Fibroblast of peridontal ligament (primary cell): ENCODE data around the gene ZNF569.
"Not testable (repeated sequence)": the region's sequence is repeated elsewhere in the genome, so short reads cannot be mapped to it uniquely, and the experiment has no call there.

Source experiments
- DNase-seq: peaks from one replicate; pipeline ENCODE4 v3.0.0-alpha.2; 2010; ENCODE audit errors: extremely low read depth

The ZNF569 gene

GRCh38 chr19:37466798-37467607 lies at the start of gene ZNF569:
TSS of gene ZNF569 (minus strand) at chr19:37467444. CDS start at chr19:37444921, 22,523 bp downstream.
- peak; percentile 93 for DNase-seq

DNA sequence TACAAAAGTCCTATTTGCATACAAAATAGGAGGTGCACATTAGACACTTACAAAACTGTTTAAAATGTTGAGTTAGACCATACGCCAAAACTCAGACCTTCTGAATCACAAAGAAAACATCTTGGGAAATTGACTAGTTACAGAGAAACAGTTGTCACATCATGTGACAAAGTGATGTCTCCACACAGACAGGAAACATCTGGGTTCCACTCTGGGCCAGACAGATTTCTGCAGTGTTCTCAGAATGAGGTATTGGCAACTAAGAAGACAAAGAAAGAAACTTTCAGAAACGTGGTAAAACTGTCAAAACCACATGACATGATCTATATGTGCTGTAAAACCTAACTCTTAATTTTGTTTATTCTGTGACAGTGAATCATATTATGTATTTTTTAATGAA lies 46.2 kb upstream of the ZNF569 start:
- DNase-seq = no peak

GRCh38 chr19:37511821-37512220 lies 44.6 kb upstream of the ZNF569 start:
- DNase-seq = no peak

DNA sequence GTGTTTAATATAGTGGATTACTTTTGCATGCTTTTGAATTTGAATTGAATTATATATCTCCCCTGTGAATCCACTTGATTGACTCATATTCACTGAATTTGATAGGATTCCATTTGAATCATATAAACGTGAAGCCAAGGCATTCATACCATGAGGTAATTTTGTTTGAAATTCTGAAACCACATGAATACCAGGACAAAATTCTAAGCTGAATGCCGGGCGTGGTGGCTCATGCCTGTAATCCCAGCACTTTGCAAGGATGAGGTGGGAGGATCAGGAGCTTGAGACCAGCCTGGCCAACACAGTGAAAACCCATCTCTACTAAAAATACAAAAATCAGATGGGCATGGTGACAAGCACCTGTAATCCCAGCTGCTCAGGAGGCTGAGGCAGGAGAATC lies 43.9 kb upstream of the ZNF569 start:
- DNase-seq = no peak

DNA sequence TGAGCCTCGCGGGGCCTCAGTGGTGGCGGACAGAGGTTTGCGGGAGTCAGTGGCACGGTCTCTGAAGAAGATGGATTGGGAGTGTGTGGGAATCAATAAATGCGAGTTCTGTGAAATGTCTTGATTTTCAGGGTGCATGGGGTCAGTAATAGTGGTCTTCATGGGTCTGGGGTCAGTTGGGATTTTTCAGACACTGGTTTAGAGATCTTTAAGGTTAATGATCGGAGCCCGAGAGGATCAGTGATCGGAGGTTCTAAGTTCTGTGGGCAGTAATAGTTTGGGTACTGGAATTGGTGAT lies 39.9 kb upstream of the ZNF569 start:
- no peak for DNase-seq

GRCh38 chr19:37506387-37507166 lies 39.3 kb upstream of the ZNF569 start, which contains the start of gene ZNF793:
TSS of gene ZNF793 (plus strand) at chr19:37506939. CDS start at chr19:37523440, 16,501 bp downstream.
- DNase-seq = peak; percentile 60

DNA sequence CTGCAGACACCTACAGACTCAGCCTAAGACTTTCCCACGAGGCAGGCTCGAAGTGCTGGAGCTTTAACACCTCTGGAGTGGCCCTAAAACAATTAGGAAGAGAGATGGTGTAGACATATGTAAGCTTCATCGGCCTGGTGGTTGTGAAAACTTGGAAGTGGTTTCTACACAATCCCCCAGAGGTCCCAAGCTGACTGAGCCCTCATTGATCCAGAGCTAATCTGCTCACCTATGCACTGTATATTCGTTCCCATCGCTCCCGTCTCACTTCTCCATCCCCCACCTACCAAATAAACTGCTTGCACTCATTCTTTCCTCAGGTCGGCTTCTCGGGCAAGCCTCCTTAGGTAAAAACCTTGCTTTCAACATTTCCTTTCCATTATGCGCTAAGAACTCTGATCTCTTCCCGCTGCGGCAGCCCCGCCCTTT lies 38.7 kb upstream of the ZNF569 start:
- no peak for DNase-seq

DNA sequence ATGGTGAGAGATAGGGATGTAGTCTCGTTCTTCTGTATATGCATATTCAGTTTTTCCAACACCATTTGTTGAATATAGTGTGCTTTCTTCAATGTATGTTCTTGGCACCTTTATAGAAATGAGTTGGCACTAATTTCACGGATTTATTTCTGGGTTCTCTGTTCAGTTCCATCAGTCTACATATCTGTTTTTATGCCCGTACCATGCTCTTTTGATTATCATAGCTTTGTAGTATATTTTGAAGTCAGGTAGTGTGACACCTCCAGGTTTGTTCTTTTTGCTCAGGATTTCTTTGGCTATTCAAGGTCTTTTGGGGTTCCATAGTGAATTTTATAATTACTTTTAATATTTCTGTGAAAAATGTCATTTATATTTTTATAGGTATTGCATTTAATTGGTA lies 25.0 kb upstream of the ZNF569 start:
- DNase-seq = no peak

- no peak for DNase-seq
Measured at GRCh38 chr19:37484406-37485168, 17.3 kb upstream of the ZNF569 start.

DNA sequence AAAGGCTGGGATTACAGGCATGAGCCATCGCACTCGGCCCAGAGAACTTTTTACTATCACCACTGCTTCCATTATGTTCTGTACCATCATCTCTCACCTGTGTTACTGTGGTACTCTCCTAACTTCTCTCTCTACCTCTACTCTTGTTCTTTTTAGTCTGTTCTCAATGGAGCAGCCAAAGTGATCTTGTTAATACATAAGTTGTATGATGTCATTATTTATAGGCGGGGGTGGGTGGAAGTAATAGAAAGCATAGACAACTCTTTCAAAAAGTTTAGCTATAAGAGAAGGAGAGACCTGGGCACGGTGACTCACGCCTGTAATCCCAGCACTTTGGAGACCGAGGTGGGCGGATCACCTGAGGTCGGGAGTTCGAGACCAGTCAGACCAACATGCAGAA lies 4.9 kb upstream of the ZNF569 start:
- no peak for DNase-seq

- DNase-seq = no peak
Measured at GRCh38 chr19:37470216-37470615, 3.0 kb upstream of the ZNF569 start.

- DNase-seq = peak; percentile 80
Measured at GRCh38 chr19:37468961-37469777, 1.9 kb upstream of the ZNF569 start, which contains the start of gene ZNF570. TSS of gene ZNF570 (plus strand) at chr19:37469356. CDS start at chr19:37470355, 999 bp downstream.

GRCh38 chr19:37467608-37468090 lies 405 bp upstream of the ZNF569 start:
- no peak for DNase-seq

DNA sequence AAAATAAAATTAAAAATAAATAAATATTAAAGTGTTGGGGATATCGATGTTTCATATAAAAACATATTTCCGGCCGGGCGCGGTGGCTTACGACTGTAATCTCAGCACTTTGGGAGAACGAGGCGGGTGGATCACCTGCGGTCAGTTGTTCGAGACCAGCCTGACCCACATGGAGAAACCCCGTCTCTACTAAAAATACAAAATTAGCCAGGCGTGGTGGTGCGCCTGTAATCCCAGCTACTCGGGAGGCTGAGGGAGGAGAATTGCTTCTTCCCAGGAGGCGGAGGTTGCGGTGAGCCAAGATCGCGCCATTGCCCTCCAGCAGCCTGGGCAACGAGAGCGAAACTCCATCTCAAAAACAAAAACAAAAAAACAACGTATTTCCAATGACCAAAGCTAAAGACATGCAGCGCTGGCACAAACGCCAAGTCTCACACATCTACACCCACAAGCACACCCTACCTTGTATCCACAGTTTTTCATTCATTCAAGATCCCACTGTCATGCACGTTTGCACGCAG lies 907 bp downstream of the ZNF569 start:
- no peak for DNase-seq

DNA sequence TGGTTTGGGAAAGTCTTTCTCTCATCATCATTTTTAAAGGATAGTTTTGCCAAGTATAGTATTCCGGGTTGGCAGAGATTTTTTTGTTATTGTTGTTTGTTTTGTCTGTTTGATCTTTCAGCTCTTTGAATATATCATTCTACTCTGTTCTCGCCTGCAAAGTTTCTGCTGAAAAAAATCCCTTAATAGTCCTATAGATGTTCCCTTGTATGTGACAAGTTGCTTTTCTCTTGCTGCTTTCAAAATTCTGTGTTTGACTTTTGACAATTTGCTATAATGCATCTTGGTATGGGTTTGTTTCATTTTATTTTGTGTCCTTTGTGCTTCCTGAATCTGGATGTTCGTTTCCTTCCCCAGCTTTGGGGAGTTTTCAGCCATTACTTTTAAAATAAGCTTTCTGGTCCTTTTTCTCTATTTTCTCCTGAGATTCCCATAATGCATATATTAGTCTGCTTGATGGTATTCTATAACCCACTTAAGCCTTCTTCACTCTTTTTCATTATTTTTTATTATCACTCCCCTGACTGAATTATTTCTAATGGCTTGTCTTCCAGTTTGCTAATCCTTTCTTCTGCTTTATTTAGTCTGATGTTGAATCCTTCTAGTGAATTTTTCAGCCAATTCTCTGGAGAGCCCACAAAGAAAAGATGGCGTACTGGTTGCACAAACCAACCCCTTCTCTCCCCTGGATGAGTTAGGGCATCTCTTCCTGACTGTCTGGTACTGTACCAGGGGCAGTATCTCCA lies 14.6 kb downstream of the ZNF569 start:
- DNase-seq = no peak

- DNase-seq = peak; percentile 4
Measured at GRCh38 chr19:37413313-37414084, 53.7 kb downstream of the ZNF569 start.

DNA sequence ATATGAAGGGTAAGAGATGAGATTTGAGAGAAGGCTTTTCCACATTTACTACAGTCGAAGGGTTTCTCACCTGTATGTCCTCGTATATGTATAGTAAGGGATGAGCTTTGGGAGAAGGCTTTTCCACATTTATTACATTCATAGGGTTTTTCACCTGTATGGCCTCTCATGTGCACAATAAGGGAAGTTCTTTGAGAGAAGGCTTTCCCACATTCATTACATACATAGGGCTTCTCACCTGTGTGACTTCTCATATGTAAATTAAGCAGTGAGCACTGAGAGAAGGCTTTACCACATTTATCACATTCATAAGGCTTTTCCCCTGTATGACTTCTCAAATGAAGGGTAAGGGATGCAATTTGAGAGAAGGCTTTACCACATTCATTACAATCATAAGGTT lies 54.5 kb downstream of the ZNF569 start:
- no peak for DNase-seq

- not testable (repeated sequence) for DNase-seq
Measured at GRCh38 chr19:37406140-37406846, 61.0 kb downstream of the ZNF569 start.

GRCh38 chr19:37403403-37403802 lies 63.8 kb downstream of the ZNF569 start:
- no peak for DNase-seq
